AG04449 (cell line): ENCODE measurements around the gene POU2AF1.

ENCODE experiments used
- CTCF ChIA-PET: fragments of 350-600 bp; formaldehyde crosslinking; extraction: SDS; loops from one replicate; lab custom pipeline; 2021; ENCODE audit warnings: antibody characterized with exemption; lab: Yijun Ruan, JAX
- POLR2A ChIA-PET: fragments of 400-600, 350-600 bp; formaldehyde crosslinking; extraction: SDS; loops from one replicate; lab custom pipeline; 2020; ENCODE audit warnings: antibody characterized with exemption, inconsistent platforms; lab: Yijun Ruan, JAX
- DNase-seq: peaks from one replicate; pipeline ENCODE4 v3.0.0-alpha.2; 2010; ENCODE audit warnings: low read depth, low spot score
- H3K4me3 ChIP-seq: 2 replicates; pipeline ENCODE4 v1.5.1; 2011; ENCODE audit warnings: low read depth, mild to moderate bottlenecking, control low read depth, low read length
- TF ChIP-seq, protein P1 (sequence below): IDR thresholded peaks from one replicate; pipeline ENCODE4 v1.5.1; 2011; ENCODE audit warnings: mild to moderate bottlenecking, moderate library complexity, low read length, control low read depth, inconsistent platforms; ENCODE audit not compliant: insufficient read depth; ENCODE audit errors: missing control alignments

Gene POU2AF1

GRCh38 chr11:111393096-111393495 is 14.0 kb upstream of the POU2AF1 start:
- H3K4me3 ChIP-seq: no peak overlapping the region
- no peak for DNase-seq
- POLR2A ChIA-PET: no interaction called here
- TF ChIP-seq, protein P1, sequence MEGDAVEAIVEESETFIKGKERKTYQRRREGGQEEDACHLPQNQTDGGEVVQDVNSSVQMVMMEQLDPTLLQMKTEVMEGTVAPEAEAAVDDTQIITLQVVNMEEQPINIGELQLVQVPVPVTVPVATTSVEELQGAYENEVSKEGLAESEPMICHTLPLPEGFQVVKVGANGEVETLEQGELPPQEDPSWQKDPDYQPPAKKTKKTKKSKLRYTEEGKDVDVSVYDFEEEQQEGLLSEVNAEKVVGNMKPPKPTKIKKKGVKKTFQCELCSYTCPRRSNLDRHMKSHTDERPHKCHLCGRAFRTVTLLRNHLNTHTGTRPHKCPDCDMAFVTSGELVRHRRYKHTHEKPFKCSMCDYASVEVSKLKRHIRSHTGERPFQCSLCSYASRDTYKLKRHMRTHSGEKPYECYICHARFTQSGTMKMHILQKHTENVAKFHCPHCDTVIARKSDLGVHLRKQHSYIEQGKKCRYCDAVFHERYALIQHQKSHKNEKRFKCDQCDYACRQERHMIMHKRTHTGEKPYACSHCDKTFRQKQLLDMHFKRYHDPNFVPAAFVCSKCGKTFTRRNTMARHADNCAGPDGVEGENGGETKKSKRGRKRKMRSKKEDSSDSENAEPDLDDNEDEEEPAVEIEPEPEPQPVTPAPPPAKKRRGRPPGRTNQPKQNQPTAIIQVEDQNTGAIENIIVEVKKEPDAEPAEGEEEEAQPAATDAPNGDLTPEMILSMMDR: no peak
- CTCF ChIA-PET: no interaction called here

GRCh38 chr11:111392552-111392951 is 13.5 kb upstream of the POU2AF1 start:
- CTCF ChIA-PET: no interaction called here
- H3K4me3 ChIP-seq: no peak overlapping the region
- DNase-seq: no peak
- TF ChIP-seq, protein P1: no peak
- POLR2A ChIA-PET: no interaction called here

DNA sequence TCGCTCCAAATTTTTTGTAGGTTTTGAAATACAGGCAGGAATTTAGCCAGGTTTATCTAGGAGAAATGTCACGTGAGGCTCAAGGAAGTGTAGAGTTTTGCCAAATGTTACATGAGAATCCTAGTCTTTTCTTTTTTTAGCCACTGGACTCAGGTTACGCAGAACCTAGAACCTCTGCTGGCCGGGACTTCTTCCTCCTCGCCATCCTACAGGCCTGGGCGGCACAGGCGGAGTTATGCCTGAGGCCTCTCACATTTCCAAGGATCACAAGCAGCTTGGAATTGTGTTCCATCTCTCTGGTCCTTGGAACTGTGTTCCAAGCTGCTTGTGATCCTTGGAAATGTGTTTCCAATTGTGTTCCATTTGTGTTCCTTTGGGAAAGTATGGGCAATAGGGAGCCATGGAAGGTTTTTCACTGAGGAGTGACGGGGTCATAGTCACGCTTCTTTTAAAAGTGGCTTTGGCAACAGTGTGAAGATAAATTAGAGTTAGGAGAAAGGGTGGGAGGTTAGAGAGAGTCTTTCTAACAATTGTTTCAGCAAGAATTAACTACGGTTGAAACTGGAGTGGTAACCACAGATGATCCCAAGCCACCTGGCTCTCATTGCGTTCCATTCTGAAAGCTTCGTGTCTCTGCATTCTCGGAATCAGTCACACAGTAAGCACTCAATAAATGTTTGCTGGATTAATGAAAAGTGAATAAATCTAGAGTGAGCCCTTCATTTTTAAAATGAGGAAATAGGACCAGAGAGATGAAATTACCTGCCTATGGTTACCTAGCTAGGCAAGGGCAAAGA is 12.5 kb upstream of the POU2AF1 start:
- DNase-seq: no peak
- CTCF ChIA-PET: no interaction called here
- TF ChIP-seq, protein P1: no peak
- H3K4me3 ChIP-seq: no peak overlapping the region
- POLR2A ChIA-PET: no interaction called here

GRCh38 chr11:111388842-111389241 is 9.8 kb upstream of the POU2AF1 start:
- TF ChIP-seq, protein P1: no peak
- ChIA-PET CTCF (no interaction called here), POLR2A (no interaction called here)
- no peak overlapping the region for H3K4me3 ChIP-seq
- no peak for DNase-seq

DNA sequence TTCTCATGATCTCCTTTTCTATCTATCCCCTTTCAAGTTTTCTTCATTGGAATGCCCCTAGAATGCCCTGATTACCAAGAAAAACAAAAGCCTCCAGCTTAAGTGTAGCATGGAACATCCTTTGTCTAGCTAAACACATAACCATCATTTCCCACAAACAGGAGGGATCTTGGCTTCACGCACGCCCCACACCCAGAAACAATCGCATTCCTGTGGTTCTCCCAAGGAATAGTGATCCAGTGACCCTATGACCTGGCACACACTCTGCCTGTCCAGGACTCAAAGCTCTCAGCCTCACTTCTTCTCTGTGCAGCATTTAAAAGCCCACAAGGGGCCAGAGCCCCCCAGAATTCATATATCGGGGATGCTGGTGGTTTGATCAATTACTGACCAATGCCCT is 9.3 kb upstream of the POU2AF1 start:
- TF ChIP-seq, protein P1: no peak
- no peak overlapping the region for H3K4me3 ChIP-seq
- CTCF ChIA-PET: no interaction called here
- no peak for DNase-seq
- POLR2A ChIA-PET: no interaction called here

GRCh38 chr11:111387363-111387762 is 8.3 kb upstream of the POU2AF1 start:
- no peak overlapping the region for H3K4me3 ChIP-seq
- TF ChIP-seq, protein P1: no peak
- CTCF ChIA-PET: no interaction called here
- POLR2A ChIA-PET: no interaction called here
- no peak for DNase-seq
